BJ (cell line): ENCODE measurements around the gene SDCCAG8. TPM values are rescaled to one million over a fixed set of nuclear protein-coding genes. Genes with fewer than 3 reads are reported as not detected.

Experiments used
- CTCF ChIA-PET: fragments of 350-600 bp; formaldehyde crosslinking; extraction: SDS; loops from one replicate; lab custom pipeline; 2021; ENCODE audit warnings: antibody characterized with exemption, inconsistent platforms; lab: Yijun Ruan, JAX
- POLR2A ChIA-PET: fragments of 300-600 bp; sonication (Branson Sonifier 250); formaldehyde crosslinking; extraction: SDS; loops from one replicate; lab custom pipeline; 2021; ENCODE audit warnings: antibody characterized with exemption; lab: Charles Lee
- DNase-seq: peaks from one replicate; pipeline ENCODE4 v3.0.0-alpha.2; 2011; ENCODE audit warnings: low read depth
- H3K27me3 ChIP-seq: 2 replicates; pipeline ENCODE4 v1.6.0; 2011; ENCODE audit warnings: low read length; ENCODE audit not compliant: control insufficient read depth, insufficient read depth
- H3K36me3 ChIP-seq: 2 replicates; pipeline ENCODE4 v1.5.1; 2011; ENCODE audit warnings: low read length; ENCODE audit not compliant: control insufficient read depth, insufficient read depth
- H3K4me3 ChIP-seq: 2 replicates; pipeline ENCODE4 v1.5.1; 2011; ENCODE audit warnings: low read depth, mild to moderate bottlenecking, control low read depth, low read length
- CTCF ChIP-seq: IDR thresholded peaks from 2 replicates; pipeline ENCODE4 v1.5.1; 2011; ENCODE audit warnings: low read depth, mild to moderate bottlenecking, control low read depth, inconsistent platforms, low read length, moderate library complexity; ENCODE audit not compliant: insufficient read depth
- polyA plus RNA-seq: library from polyadenylated mRNA; depleted of rRNA; stranded (reverse); fragments of >200 nt; gene quantifications from 2 replicates; pipeline ENCODE4 v1.2.3, GENCODE V29; 2011

The SDCCAG8 gene
- polyA plus RNA-seq, 1 experiment, result 17.0 TPM

- H3K27me3 ChIP-seq, result no peaks in the 10 kb centered on the region
- no peaks in the 10 kb centered on the region; the same call in 1 of the 2 replicates for H3K36me3 ChIP-seq
- no peak for TF ChIP-seq CTCF
- POLR2A ChIA-PET, result interaction anchor here (0.6 kb wide), 1 partner anchor 10 kb away, joined by 3 read pairs; no protein-coding TSS in a partner anchor
- H3K4me3 ChIP-seq, result no peak overlapping the region
- CTCF ChIA-PET, result interaction anchor here (1.1 kb wide), 1 partner anchor 32 kb away, joined by 3 read pairs; no protein-coding TSS in a partner anchor
- no peak for DNase-seq
These were observed 175.8 kb downstream of the SDCCAG8 start for GRCh38 chr1:243431591-243431990.

GRCh38 chr1:243432136-243432535 is 176.3 kb downstream of the SDCCAG8 start:
- Histone ChIP-seq H3K36me3 (no peaks in the 10 kb centered on the region; the same call in 1 of the 2 replicates), H3K27me3 (no peaks in the 10 kb centered on the region), H3K4me3 (no peak overlapping the region)
- CTCF ChIA-PET, result no interaction called here
- no peak for TF ChIP-seq CTCF
- no peak for DNase-seq
- POLR2A ChIA-PET, result interaction anchor here (0.6 kb wide), 1 partner anchor 10 kb away, joined by 3 read pairs; no protein-coding TSS in a partner anchor

GRCh38 chr1:243433737-243434370 is 178.0 kb downstream of the SDCCAG8 start:
- CTCF ChIA-PET, result no interaction called here
- no peak for DNase-seq
- no peak for TF ChIP-seq CTCF
- Histone ChIP-seq H3K36me3 (no peaks in the 10 kb centered on the region; the same call in 1 of the 2 replicates), H3K4me3 (no peak overlapping the region), H3K27me3 (no peaks in the 10 kb centered on the region)
- POLR2A ChIA-PET, result no interaction called here

- Histone ChIP-seq H3K27me3 (no peaks in the 10 kb centered on the region), H3K36me3 (no peaks in the 10 kb centered on the region; the same call in 1 of the 2 replicates), H3K4me3 (no peak overlapping the region)
- ChIA-PET POLR2A (no interaction called here), CTCF (no interaction called here)
- DNase-seq, result no peak
- TF ChIP-seq CTCF, result no peak
These were observed 178.8 kb downstream of the SDCCAG8 start for GRCh38 chr1:243434594-243434993.

- Histone ChIP-seq H3K36me3 (no peaks in the 10 kb centered on the region), H3K4me3 (no peak overlapping the region), H3K27me3 (no peaks in the 10 kb centered on the region)
- TF ChIP-seq CTCF, result no peak
- DNase-seq, result no peak
- ChIA-PET CTCF (no interaction called here), POLR2A (no interaction called here)
These were observed 180.0 kb downstream of the SDCCAG8 start for GRCh38 chr1:243435836-243436235.
